Right renal pelvis (tissue), 4 donors: ENCODE measurements around the gene UBE2Q2. TPM values are rescaled to one million over a fixed set of nuclear protein-coding genes. Genes with fewer than 3 reads are reported as not detected.
"Not testable (repeated sequence)": the region's sequence is repeated elsewhere in the genome, so short reads cannot be mapped to it uniquely, and the experiment has no call there.

Experiments
- DNase-seq, 4 donors: peaks; one replicate each; pipeline ENCODE4 v3.0.0-alpha.2; 2013; ENCODE audit warnings: low read depth in 4 of 4, low spot score in 3 of 4, missing footprints in 1 of 4
- polyA plus RNA-seq, 4 donors: library from polyadenylated mRNA; unstranded; fragments of 120-200 nt; gene quantifications; one replicate each; pipeline ENCODE4 v1.2.1, GENCODE V29; 2013; ENCODE audit not compliant: insufficient read length in 4 of 4

Gene UBE2Q2
- polyA plus RNA-seq, 4 donors = 44.1 to 61.2 (median 58.4) TPM

DNA sequence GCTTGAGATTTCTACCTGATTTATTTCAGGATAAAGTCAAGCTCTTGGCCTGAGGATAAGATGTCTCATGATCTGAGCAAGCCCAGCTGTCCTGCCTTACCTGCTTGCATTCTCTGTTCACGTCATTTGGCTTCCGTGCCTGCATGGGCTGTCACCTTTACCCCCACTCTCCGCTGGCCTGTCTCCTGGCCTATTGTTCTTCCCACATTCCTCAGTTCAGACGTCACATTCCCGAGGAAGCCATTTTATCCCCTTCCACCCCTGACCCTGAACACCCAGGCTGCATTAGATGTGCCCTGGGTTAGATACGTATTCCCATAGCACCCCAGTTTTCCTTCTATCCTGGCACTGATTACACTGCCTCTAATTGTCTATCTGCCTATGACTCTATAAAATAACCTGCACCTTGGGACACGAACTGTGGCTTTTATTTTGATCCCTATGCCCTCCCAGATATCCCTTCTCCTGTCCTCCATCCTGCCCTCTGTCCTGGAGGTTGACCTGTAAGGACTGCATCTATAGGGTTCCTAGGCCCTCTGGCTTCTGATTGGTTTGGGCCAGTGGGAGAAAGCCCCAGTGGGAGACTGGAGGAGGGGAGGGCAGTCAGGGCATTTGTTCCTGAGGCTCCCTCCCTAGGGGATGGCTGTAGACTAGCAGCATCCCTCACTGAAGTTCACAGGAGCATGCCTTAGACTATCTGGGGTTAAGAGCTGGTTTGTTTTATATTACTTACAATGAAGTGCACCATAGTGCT lies 19.2 kb upstream of the UBE2Q2 start:
- no peak for DNase-seq

DNA sequence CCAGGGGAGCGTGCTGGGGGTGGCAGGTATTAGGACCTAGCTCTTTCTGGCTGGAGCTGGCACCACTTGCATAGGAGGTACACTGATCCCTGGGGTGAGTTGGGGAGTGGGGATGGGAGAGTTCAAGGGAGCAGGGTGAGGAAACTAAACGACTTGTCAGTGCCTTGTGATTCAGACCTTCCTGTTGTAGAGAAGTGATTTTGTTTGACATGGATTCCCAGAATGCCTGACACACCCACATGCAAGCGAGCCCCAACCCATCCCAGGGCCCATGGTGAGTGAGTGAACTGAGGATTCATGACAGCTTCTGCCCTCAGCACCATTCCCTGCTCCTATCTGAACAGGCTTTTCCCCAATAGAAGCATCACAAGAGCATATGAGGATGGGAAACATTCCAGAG lies 15.6 kb upstream of the UBE2Q2 start:
- DNase-seq = no peak

DNA sequence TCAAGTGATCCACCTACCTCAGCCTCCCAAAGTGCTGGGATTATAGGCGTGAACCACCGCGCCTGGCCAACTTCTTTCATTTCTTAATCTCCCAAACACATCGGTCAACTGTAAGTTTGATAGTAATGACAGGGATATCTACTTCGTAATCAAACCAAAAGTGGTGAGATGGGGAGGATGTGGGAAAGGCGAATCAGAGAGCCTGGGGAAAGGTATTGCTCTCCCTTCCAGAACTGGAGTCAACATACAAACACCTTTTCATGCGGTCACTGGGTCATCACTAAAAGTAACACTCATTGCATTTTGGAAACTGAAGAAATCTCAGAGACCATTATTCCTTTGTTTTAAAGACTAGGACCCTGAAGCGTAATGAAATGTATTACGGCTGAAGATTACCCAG lies 14.8 kb upstream of the UBE2Q2 start:
- no peak for DNase-seq

DNA sequence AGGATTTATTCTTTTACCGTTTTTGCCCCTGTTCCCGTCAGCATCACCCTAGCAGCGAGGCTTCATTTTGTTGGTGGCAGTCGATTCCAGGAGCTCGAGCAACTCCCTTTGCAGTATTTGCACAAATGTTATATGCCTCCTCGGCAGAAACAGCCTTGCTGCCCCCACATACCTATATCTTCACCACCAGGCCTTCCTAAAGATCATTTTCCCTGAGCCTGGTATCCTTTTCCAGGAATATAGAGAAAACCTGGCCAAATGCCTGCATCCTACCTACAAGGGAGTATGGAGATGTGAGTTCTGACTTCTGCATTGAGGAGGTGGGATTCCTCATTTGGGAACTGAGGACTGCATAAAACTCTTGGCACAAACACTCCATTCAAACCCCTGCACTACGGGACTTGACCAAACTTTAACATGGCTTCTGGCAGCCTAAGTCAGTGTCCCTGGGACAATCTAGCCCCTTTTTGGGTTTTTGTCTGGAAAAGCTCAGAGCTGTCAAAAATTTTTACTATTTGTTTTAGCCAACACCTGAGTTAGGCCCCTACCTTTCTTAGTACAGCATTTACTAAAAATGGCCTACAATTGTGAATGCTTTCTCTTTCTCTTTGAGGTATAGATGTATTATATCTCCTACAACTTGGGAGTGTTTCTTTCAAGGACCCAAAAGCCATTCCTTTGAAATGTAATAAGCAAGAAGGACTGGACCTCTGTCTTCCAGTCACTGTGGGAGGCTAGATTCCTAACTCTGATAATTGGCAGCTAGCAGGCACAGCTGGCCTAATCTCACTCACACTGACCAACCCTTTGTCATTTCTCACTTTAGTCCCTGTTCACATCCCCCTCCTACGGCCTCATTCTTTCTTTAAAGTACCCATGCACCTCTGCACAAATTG lies 12.1 kb upstream of the UBE2Q2 start:
- DNase-seq = no peak

DNA sequence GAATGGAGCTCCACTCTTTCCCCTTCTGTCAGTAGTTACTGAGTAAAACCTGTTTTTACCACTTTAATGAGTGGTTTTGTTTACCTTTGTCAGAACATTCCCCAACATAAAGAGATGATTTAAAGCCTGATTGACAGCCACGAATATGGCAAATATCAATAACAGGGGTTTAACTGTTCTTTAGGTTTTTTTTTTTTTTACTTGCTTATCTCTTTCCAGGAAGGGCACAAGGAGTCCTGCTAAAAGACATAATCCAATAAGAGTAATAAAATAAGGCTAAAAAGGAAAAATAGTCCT lies 11.5 kb upstream of the UBE2Q2 start:
- DNase-seq = no peak

DNA sequence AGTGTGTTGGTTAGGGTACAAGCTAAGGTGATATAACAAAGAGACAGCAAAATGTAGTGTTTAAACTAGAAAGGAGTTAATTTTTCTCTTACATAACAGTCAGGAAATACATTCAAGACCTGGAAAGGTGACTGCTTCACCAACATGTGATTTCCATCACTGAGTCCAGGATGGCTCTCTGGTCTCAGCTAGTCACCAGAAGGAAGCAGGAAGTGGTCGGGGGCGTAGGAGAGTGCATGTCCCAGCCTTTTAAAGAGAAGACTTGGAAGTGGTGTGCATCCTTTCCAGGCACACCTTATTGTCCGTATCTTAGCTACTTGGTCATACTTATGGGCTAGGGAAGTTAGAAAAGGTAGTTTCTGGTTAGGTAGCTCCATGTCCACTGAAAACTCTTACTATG lies 11.1 kb upstream of the UBE2Q2 start:
- no peak for DNase-seq

DNA sequence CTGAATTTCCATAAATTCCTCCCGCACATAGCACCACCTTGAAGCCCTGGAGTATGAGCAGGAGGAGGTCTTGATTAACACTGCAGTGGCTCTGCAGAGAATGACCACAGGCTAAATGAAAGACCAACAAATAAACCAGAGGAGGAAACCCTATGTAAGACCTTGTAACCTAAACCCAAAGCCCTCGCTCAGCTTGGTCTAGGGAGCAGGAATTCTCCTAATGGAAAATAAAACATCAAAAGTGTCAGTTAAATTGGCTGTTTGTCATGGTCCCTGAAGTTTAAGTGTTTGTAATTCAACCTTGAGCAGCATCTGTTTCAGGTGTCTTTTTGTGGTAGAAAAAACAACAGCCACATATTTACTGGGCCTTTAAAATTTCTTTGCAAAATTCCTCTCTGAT lies 9.2 kb upstream of the UBE2Q2 start:
- DNase-seq = no peak

DNA sequence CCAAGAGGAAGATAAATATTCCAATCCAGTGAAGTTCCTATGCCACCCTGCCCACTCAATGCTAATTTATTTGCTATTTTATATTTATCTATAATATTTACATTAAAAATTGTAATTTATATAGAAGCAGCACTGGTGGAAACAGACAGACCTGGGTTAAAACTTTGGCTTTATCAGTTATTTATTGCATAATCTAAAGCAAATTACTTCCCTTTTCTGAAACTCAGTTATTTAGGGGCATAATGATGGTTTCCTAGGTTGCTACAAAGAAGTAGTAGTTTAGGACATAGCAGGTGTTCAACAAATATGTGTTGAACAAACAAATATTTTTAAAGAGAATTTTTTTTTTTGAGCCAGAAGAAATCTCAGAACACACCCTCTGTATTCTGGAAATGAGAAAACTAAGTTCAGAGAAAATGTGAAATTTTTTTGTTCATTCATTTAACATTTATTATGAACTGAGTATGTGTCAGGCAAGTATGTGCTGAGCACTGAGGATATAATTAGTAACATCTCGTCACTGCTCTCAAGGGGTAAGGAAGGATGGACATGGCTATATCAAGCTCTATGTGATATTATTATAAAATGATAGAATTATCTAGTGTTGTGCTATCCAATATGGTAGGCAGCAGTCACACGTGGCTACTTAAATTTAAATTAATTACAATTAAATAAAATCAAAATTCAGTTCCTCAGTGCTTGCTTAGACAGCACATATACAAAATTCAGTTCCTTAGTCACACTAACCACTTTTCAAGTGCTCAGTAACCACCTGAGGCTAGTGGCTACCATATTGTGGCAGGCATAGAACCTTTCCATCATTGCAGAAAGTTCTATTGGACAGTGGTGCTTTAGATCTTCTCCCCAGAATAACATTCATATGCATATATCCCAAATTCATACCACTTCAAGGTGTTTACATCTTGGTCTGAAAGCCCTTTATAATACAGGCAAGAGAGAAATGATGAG lies 7.0 kb upstream of the UBE2Q2 start:
- no peak for DNase-seq

DNA sequence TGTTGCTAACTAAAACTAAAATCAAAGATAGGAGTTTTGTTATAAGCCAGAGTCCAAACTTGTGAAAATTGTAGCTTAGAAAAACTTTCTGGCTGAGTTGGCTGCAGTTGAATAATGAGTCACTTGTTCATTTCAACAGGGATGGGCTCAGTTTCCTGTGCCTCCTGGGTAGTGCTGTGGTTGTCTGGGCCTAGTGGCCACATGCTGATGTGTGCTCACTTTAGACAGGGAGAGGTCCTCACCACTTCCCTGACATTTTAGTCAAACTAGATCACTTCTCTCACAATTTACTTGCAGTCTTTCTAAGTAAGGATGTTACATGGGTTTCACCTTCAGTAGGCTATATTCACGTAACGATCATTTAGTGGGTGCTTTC lies 6.3 kb upstream of the UBE2Q2 start:
- no peak for DNase-seq

DNA sequence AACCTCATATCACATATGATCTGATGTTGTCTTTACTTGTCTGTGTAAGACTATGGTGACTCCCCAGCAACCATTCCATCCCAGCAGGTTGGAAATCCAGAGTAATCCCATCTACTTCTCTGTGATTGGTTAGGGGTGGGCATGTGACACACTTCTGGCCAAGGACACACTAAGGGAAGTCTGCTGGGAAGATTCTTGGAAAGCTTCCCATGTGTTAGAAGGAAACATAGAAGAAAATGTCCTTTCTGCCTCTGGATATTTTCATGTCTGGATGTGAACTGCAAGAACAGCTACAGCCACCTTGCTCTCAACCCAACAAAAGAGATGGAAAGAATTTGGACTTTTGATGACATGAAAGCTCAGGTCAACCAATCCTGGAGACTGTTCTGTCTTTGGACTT lies 2.6 kb upstream of the UBE2Q2 start:
- no peak for DNase-seq

DNA sequence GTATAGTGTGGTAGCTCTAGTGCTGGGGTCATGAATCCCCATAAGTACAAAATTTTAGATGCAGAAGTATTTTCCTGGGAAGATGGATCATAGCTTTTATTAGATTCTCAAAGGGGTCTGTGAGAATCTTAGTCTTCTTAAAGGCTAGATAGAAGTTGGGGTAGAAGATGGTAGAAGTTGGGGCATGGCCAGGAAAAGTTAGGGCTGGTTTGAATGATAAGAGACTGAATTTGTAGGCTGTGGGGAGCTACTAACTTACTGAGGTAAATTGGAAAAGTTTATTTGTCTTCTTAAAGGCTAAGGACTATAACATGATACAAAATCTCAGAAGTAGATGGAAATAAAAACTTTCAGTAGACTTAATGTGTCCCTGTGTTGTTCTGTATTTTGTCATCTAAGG lies 1.6 kb upstream of the UBE2Q2 start:
- DNase-seq = no peak

DNA sequence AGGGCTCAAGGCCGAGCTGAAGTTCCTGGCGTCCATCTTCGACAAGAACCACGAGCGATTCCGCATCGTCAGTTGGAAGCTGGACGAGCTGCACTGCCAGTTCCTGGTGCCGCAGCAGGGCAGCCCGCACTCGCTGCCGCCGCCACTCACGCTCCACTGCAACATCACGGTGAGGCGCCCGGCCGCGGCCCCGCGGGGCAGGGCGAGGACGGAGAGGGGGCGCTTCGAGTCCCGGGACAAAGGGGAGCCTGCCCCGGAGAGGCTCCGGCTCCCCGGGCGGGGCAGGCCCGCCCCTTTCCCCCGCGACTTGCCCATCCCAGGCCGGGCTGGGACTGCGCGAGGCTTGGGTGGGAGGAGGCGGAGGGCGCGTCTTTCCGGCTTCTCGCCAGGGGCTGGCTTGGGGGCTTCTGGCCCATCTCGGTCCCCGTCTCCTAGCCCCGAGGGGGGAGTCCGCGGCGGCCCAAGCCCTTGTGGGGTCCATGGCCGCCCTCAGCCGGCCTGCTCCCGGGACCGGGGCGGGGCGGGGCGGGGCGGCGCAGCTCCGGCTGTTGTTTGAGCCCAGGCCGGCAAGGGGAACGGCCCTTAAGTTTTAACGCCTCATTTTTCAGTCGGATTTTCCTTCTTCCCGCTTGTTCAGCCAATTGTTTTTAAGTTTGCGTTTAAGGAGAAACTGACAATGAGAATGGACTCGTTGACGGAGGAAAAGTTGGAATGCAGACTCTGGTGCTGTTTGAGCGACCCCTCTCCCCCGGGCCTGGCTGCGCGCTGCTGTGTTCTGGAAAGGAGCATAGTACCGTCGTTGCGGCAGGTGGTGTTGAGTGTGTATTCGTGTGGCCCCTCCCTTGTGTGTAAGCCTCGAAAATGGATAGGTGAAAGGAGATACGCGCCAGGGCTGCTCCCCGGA lies 683 bp downstream of the UBE2Q2 start:
- DNase-seq = peak in 3 of 4 donors; percentile 43 to 51 (median 49)

DNA sequence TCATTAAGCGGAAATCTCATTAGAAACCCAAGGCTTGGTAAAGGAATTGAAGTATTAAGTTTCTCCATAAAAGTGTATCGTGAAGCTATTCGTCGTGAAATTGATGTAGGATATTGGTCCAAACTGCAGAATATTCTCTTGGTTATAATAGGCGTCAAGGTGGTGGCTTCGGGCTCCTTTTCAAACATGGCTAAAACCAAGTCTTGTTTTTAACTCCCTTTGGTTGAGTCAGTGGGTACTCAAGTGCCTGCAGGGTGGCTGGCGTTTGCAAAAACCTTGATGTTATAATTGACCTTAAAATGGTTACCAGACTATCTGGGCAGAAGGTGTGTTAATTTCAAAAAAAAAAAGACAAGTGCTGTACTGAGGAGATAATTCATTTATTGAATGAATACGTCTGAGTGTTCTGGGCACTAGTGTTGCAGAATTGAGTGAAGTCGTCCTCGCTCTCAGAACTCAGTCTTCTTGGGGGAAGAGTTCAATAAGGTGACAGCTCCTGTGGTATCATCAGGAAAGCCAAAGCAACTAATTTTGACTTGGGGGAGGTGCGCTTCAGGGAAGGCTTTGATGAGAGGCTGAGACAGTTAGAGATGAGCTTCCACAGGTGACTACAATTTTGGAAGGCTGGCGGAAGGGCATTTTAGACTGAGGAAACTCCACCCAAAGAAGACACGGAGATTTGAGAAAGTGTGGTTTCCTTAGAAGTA lies 1.5 kb downstream of the UBE2Q2 start:
- DNase-seq = no peak

DNA sequence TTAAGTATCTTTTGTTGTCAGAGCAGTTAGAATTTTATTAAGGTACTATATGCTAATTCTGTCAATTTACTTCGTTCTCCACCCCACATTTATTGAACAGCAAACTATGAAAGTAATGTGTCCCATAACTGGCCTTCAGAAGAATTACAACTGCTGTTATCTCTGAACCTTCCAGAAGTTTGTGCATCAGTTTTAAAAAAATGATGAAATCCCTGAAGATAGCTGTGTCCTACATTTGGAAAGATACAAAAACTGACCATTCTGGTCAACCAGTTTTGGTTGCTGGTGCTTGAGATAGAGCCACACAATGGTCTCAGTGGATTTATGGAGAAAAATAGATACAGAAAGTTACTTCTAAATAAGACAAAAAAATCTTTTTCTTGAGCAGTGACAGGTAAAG lies 5.9 kb downstream of the UBE2Q2 start:
- no peak for DNase-seq

DNA sequence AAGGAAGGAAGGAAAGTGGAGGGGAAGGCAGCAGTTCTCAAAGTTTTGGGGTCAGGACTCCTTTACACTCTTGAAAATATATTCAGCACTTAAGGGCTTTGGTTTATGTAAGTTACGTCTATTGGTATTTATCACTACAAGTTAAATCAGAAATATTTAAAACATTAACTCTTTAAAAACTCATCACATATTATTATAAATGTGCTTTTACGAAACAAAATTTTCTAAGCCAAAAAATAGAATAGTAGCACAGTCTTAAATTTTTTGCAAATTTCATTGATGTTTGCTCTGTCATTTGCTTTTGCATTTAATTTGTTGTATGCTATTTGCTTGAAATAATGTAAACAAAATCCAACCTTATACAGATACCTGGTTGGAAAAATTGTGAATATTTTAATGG lies 7.5 kb downstream of the UBE2Q2 start:
- no peak for DNase-seq

DNA sequence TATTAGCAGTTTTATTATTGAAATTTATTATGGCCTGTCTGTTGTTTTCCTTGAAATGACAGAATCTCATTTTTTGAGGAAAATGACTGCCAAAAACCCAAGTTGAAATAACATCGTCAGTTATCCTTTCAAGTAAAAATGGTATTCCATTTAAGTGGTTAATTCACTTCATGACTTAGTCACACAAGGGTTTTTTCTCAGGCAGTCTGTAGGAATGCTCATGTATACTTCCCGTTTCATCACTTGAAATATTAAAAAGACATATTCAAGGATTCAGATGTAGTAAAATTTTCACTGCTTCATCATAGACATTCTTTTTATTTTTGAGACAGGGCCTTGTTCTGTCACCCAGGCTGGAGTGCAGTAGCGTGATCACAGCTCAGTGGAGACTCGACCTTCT lies 8.3 kb downstream of the UBE2Q2 start:
- not testable (repeated sequence) for DNase-seq

DNA sequence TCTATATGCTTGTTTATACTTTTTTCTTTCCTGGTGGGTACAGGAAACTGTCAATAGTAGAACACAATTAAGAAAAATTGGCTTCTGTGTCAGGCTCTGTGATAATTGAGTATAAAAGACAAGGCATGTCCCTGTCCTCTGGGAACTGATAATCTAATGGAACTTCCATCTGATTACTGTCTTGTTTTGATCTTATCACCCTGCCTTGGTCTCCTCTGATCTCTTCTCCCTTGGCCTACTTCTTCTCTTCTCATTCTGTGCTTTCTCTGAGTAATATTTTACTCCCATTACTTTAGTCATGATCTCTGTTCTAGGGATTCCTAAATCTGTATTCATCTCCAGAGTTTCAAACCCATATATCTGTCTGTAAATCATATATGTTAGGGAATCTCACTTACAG lies 14.6 kb downstream of the UBE2Q2 start:
- no peak for DNase-seq

DNA sequence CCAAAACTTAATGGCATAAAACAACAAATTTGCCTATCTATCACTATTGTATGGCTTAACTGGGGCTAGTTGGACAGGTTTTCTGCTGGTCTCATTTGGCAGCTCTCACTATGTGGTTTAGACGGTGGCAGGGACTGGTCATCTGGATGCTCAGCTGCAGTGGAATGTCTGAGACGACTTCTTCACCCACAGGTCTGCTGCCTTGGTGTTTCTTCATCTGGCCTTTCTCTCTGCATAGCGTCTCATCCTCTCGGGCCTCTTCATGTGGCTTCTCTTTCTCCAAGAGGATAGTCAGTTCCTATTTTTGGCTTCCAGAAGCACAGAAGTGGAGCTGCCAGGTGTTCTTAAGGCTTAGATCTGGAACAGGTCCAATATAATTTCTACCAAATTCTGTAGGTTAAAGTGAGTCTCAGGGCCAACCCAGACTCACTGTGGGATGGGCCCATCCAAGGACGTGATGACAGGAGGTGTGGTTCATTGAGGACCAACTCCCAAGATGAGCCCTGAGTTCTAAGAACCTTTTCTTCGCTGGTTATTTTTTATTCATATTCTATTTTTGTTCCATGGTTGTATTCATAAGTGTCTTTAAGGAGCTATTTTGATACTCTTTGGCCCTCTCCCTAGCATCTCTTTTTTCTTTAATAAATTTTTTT lies 18.6 kb downstream of the UBE2Q2 start:
- no peak for DNase-seq

DNA sequence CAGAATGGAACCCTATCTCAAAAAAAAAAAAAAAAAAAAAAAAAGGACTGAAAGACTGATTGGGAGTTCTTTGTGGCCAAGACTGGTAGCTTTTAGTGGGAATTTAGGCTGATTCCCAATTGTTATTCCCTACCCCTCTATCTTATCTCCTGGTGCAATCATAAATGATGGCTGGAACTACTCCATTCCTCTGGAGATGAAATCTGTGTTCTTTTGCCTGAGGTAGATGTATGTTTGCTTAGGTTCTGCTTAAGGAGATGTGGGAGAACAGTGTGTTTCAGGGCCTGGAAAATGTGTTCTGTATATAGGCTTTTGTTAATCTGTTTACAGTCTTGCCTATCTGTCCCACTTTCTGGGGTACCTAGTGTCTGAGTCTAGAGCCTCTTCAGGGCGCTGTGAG lies 19.5 kb downstream of the UBE2Q2 start:
- DNase-seq = no peak
